Mesenteric fat pad (tissue), 1 donor: Measurements from ENCODE around the gene GAS2. TPM values are rescaled to one million over a fixed set of nuclear protein-coding genes. Genes with fewer than 3 reads are reported as not detected.
"Not testable (repeated sequence)": the region's sequence is repeated elsewhere in the genome, so short reads cannot be mapped to it uniquely, and the experiment has no call there.

ENCODE experiments used
- DNase-seq: peaks from one replicate; pipeline ENCODE4 v3.0.0-alpha.2; 2020; ENCODE audit warnings: low spot score
- long read RNA-seq: library from polyadenylated mRNA; unstranded; transcript quantifications from one replicate; pipeline ENCODE4 v2.0.0, GENCODE V29; 2020
- total RNA-seq: library from RNA; stranded (reverse); fragmentation: NEBNext Ultra II Directional; extraction: Animal tissue kit (Norgen Biotek cat#: 25700); gene quantifications from one replicate; pipeline ENCODE4 v1.2.1, GENCODE V29; 2021
- donor health status: DM: yes; HTN: yes; CAD: no.

Gene GAS2
- 0.71 TPM for total RNA-seq
- long read RNA-seq, partial matches to known transcripts, result 0 of 2 reads
- long read RNA-seq, other reads (novel, unspliced or antisense), result 0 of 2 reads

DNA sequence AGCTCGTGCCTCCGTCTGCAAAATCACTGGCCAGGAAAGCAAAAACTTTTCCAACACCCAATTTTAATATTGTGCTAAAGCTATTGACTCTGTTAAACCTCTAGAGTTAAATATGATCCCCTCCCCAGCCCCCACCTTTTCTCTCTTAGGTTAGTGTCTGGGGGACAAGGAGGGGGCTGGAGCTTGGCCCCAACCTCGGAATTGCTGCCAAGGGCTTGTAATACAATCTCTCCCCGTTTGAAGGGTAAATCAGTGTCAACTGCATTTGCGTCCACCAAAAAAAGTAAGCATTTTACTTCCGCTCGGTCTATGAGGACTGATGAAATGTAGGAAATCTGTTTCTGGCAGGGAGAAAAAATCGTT is at the start of gene GAS2:
Gene GAS2 (plus strand): TSS at position 287 of the 363 bp plus-strand sequence. CDS start 8,259 bp downstream, outside the sequence.
- DNase-seq, result no peak

DNA sequence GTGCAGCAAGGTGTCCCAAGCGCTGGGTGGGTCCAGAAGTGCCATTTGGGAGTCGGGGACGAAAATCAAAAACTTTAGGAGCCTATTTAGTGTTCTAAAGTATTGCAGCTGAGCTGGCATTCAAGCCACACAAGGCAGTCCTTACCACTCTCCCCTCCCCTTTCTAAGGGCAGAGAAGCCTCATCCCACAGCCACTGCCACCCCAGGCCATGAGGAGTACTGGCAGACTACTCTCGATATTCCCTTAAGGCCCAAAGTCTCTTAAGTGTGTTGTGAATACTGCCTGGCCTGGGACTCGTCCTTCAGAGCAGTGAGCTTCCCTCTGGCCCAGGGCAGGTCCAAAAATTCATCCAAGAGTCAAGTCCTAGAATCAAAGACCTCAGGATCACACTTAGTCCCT is 48.5 kb upstream of the GAS2 start:
- DNase-seq, result no peak

DNA sequence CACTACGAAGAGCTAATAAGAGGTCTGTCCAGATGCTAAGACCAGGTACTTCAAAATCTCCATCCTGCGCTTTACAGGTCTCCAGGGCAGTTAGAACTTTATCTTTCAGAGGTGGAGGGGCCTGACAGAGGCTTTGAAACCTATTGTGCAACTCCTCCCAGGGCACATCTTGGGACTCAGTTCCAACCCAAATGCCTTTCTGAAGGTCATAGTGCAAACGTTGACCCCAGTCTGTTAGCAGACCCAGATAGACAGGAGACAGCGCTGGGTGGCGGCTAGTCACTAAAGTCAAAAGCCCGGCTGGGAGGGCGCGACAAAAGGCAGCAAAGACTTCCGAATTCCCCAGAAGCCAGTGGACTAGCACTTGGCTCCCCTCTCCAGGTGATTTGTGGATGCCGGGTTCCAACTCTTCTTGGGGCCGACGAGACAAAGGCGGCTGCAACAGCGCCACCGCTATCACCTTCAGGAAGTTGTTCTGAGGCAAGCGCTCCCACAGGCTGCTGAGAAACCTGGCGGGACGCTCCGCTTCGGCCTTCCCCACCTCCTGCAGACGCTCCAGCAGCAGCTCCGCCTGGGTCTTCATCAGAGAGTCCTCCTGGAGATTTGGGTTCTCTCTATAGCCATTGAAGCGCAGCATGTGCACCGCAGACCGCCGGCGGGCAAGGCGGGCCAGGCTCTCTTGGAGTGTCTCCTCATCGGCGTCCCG is 41.5 kb upstream of the GAS2 start:
- DNase-seq, result no peak

DNA sequence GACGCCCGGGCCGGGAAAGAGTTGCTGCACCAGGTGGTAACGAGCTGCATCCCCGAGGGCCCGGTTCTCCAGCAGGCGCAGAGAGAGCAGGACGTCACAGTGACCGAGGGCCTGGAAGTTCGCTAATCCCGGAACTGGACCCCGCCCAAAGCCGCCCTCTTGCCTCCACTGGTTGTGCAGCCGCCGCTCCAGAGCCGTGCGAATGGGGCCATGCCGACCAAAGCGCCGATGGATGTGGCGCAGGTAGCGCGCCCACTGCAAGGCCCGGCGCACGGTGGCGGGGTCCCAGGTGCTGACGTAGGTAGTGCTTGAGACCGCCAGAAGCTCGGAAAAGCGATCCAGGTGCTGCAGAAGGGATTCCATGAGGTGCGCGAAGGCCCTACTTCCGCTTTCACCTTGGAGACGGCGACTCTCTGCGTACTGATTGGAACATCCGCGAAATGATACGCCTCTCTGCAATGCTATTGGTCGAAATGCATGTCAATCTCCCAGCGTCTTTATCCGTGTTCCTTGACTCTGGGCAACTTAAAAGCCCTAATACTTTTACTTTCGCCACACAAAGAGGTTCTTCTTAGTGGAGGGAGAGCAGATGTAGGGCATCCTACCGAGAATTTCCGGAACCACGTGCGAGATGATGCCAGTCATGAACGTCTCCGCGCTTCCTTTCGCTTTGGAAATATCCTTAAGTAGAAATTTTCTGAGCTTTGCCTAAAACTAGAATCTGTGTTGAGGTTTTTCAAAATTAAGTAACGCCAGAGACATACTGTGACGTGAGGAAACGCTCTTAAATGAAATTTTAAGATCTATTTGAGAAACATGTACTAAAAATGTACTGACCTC is 40.7 kb upstream of the GAS2 start, which contains the start of gene FANCF:
Gene FANCF (minus strand): TSS at position 376 of the 840 bp plus-strand sequence. CDS start 13 bp downstream, at position 363.
- DNase-seq, result peak; percentile 92

DNA sequence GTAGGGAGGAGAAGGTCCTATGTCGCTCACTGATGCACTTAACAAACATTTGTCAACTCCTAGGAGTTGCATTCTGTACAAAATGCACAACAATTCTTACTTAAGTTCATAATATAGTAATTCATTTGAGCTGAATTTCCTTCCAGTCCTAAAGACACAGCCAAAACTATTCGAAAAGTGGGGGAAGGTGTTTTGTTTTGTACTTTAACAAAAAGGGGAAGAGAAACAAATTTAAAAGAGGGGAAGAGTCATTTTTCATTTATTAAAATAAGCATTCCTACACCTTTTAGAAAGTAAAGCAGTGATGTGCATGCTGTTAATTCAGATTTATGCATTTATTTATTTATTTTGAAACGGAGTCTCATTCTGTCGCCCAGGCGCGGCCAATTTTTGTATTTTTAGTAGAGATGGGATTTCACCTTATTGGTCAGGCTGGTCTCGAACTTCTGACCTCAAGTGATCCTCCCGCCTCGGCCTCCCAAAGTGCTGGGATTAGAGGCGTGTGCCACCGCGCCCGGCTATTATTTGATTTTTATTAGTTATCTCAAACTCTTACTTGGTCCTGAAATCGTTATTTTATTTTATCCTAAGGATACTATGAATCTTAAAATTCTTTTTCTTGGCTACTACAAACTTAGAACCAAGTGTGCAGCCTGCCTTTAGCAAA is 39.7 kb upstream of the GAS2 start:
- DNase-seq, result no peak

DNA sequence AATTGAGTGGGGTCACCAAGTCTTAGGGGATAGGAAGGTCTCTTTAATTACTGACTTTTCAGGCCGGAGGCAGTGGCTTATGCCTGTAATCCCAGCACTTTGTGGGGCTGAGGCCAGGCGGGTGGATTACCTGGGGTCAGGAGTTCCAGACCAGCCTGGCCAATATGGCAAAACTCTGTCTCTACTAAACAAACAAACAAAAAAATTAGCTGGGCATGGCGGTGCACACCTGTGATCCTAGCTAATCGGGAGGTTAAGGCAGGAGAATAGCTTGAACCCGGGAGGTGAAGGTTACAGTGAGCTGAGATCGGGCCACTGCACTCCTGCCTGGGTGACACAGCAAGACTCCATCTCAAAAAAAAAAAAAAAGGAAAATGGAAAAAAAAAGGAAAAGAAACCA is 39.0 kb upstream of the GAS2 start:
- DNase-seq, result no peak

DNA sequence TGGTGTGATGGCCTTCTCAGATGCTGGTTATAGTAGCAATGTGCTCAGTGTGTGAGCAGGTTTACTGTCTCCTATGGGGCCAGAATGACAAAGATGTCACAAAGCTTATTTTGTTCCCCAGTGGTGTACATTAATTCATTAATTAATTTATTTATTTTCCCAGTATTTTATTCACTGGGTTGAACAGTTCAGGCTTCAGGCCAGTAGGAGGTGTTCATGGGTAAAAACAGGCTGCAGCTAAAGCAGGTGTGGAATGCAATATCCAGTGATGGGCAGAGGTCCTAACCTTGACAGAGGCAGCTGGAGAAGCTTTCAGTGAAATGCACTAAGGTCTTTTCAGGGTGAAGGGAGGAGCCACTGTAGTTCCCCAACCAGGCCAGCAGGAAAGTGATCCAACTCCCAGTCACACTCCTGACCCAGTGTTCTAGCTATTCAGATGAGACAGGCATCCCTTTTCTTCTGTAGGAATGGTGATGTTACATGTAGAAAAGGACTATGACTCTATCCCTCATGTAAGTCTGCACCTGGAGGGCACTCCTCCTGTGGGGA is 33.0 kb upstream of the GAS2 start:
- no peak for DNase-seq

DNA sequence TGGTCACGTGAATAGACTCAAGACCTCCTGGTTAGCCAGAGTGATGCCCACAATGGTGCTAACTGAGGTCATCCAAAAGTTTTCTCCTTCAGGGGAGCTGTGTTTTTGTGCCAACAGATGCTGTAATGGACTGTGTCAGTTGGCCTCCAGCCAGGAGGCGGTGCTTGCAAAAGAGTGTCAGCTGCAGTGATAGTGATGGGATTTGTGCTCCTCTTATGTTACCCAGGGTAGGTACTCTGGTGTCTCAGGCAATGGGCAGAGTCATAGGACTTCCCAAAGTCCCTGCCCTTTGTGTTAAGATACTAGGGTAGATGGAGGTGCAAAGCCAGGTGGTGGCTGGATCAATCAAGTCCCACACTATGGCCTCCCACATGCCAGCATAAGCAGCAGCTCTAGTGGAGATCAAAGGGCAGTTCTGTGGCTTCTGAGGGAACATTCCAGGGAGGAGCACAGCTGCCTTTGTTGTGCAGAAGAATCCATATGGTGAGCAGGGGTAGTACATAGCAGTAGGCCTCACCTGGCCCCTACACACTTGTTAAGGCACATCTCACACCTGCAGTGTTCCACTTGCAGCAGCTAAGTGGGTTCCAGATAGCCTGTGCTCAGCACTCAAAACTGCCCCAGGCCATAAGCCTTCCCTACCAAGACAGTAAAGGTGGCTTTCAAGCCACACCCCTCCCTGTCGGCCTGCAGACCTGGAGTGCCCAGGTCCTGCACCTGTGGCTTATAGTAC is 31.3 kb upstream of the GAS2 start:
- DNase-seq, result no peak

DNA sequence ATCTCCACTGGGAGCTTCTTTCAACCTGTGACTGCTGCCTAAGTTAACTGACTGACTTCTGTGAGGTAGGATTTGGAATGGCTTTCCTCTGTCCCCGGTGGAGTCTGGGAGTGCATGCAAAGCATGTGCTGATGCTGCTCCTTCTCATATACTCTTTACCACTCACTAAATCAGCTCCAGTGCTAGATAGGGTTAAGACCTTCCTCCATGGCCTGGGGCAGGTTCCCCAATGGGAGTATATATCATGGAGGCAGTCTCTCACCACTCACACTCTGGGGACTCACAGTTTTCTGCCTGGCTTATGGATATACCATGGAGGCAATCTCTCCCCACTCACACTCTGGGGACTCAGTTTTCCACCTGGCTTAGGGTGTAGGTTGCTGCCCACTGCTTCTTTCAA is 30.7 kb upstream of the GAS2 start:
- DNase-seq, result no peak

DNA sequence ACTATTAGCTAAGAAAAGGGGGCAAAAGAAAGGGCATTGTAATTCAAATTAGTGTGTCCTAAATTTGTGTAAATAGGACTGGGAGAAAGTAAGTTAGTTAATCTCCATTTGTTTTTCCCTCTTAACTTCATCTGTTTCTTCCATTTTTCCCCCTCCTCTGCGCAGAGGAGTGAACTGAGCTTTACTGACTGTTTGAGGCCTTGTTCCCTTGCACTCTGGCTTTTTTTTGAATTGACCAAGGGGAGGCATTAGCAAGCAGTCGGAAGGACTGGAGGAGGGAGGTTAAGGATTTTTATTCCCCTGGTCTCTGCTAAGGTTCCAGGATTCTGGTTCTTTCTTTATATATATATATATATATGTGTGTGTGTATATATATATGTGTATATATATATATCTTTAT is 25.5 kb upstream of the GAS2 start:
- DNase-seq, result no peak

DNA sequence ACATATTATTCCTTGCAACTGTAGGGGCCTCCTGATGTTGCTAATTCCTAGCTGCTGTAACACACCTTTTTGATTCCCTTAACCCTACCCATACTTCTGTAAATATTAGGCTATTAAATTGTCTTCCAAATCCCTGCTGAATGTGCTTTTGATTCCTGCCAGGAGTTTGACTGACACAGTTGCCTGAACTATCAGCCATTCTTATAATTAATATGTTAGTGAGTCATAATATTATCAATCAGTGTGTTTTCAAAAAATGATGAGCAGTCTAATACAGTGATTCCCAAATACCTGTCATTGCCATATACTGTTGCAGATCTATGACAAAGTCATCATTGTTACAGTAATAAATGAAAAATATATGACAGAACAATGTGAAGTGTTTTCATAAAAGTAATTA is 24.9 kb upstream of the GAS2 start:
- DNase-seq, result no peak

DNA sequence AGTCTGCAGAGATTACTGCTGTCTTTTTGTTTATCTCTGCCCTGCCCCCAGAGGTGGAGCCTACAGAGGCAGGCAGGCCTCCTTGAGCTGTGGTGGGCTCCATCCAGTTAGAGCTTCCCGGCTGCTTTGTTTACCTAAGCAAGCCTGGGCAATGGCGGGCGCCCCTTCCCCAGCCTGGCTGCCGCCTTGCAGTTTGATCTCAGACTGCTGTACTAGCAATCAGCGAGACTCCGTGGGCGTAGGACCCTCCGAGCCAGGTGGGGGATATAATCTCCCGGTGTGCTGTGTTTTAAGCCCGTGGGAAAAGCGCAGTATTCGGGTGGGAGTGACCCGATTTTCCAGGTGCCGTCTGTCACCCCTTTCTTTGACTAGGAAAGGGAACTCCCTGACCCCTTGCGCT is 14.1 kb upstream of the GAS2 start:
- not testable (repeated sequence) for DNase-seq

DNA sequence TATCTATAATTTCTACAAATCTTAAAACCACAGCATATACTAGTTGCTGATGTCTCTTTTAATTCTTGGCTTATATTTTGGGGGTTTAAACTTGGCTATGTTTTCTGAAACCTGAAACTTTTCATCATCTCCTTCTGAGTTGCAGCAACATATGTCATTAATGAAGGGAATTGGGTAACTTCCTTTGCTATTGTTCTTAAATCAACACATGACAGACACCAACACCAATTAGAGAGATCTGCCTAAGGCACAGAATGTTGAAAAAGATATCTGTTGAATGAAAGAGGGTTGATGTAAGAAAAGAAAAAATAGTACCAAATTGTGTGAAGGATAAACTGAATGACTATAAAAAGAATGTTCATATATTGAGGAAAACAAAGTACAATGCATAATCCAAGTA is 10.3 kb upstream of the GAS2 start:
- no peak for DNase-seq

DNA sequence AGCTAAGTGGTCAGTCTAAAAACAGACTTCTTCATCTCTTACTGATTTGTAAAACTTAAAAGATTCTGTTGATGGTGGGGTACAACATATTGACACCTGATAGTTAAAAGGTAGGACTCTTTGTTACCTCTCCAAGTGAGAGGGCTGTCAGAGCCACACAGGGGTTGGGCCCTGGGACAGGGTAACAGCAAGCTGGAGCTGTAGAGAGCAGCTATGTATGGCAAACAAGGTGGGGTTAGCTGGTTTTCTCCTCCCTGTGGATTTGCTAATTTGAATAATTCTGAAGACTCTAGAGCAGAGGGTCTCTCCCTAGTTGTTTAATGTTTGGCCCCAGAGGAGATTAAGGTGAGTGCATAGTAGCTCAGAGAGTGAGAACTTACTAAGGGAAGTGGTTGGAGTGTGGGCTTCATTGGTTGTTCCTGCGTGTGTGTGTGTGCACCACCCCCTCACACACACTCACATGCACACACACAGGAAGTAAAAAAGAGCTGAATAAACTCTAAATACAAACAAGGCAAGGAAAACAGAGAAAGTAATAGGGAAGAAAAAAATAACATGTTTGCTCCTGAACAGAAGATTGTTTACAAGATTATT is 9.2 kb upstream of the GAS2 start:
- no peak for DNase-seq

DNA sequence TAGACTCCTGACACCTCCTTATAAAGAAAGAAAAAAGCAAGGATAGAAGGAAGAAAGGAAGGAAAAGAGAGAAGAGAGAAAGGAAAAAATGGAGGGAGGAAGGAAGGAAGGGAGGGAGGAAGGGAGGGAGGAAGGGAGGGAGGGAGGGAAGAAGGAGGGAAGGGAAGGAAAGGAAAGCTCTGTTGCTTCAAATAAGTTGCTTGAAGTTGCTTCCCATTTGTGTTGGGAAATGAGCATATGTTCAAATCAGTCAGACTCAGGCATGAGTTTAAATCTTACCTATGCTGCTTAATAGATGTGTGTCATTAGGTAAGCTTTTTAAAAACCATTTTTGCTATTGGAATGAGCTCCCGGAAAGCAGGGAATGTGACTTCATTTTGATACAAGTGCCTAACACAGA is 6.6 kb upstream of the GAS2 start:
- DNase-seq, result no peak

DNA sequence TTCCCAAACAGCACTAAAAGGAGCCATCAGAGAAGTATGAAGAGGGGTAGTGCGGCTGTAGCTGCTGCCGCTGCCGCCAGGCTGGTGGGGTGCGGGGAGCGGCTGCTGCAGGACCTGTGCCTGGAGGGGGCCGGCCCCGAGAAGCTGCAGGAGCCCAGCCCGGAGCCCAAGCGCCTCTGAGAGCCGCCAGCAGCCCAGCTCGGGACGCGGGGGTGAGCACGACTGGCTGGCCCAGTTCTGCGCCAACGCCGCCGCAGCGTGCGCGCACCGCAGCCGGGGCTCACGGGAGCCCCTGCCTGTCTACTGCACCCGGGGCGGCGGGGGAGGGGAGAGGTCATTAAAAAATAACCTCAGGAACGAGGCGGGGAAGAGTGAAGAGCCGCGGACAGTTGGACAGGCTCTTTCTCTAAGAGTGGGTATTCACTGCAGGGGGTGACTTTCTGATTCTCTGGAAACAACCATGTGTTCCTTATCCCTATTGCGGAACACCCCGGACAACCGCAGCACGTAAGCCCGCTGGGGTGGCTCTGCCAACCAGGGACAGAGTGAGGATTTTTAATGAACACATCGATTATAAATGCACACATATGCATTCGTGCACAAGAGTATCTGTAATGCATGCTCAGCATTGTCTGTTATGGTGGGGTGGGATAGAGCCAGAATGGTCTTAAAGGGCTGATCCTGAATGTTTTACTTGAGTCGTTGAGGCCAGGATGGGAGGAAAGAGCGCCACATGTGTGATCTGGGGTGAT is 453 bp downstream of the GAS2 start:
- DNase-seq, result no peak

DNA sequence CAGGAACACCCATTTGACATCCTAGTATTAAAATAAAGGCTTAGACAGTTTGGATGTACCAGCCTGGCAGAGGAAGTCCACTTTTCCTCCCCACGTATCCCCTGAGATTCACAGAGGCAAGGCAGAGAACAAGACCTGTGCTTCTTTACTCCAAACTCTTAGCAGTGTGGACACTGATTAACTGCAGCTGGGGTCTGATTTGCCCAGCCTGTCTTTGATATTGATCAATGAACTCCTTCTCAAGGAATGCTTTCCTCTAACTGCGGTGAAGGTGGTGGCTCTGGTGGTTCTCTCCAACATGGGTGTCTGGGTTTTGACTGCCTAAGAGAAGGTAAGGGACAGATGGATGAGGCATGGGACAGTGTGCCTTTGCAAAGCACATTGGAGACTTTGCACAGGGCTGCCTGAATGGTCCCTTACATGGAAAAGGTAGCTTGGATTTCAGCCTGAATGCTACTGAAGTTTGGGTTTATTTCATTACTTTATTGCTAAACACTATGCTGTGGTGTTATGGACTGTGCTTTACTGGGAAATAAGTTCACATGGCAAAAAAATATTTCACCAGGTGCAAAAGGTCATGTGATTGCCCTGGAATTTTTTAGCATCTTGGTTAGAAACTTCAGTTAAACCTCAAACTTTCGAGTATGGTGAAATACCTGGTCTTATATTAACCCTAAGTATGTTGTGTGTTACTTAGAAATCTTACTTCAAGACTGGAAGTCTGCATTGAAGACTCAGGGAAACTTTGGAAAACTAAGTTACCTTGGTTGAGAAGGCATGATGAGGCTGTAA is 1.8 kb downstream of the GAS2 start:
- DNase-seq, result no peak

DNA sequence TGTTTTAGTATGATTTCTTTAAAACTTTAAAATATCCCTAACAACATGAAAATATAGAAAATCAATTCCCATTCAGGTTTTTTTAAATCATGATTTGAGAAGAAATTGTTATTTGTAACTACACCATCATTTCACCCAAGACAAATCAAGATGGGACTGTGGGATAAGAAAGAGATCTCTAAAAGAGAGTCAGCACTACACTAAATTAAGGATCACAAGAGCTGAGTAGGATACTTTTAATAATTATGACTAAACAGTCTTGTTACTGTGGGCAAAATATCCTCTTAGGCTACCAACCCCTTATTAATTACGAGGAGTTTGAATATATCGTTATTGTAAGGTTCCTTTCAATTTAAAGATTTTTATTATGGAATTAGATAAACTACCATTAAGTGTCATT is 3.0 kb downstream of the GAS2 start:
- DNase-seq, result no peak

DNA sequence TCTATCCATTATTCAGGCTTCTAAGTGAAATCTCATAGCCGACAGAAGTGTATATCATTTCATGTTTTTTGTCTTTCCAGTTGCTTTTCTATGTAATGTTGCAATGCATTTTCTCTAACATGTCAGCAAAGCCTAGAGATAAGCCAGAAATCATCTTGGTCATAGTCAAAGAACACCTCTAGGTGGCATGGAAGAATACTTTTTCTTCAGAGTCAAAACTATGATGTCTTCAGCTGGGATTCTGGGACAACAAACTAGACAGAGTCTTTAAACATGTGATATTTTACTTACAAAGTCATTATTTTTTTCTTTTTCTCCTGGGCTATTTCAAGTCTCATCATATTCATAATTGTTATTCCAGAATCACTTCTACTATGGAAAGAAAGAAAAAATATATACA is 4.4 kb downstream of the GAS2 start:
- no peak for DNase-seq
